NCI-H2196 (cell line): Measurements from ENCODE around the gene ATP2A2.
"Not testable (repeated sequence)": the region's sequence is repeated elsewhere in the genome, so short reads cannot be mapped to it uniquely, and the experiment has no call there.

Experiments used
- DNase-seq: peaks from one replicate; lab custom pipeline; 2025; ENCODE audit not compliant: unreplicated experiment; lab: John Stamatoyannopoulos, UW

ATP2A2 gene

GRCh38 chr12:110365489-110366320 is 84.7 kb downstream of the ATP2A2 start:
- DNase-seq = no peak

GRCh38 chr12:110366321-110367142 is 85.5 kb downstream of the ATP2A2 start:
- no peak for DNase-seq

- DNase-seq = no peak
These were observed 86.3 kb downstream of the ATP2A2 start for GRCh38 chr12:110367181-110367864.

GRCh38 chr12:110369992-110370391 is 88.9 kb downstream of the ATP2A2 start:
- DNase-seq = no peak

- DNase-seq = no peak
These were observed 89.7 kb downstream of the ATP2A2 start for GRCh38 chr12:110370732-110371231.

GRCh38 chr12:110371408-110372055 is 90.5 kb downstream of the ATP2A2 start:
- no peak for DNase-seq

GRCh38 chr12:110372056-110372425 is 91.0 kb downstream of the ATP2A2 start:
- no peak for DNase-seq

- DNase-seq = no peak
These were observed 92.0 kb downstream of the ATP2A2 start for GRCh38 chr12:110373025-110373424.

- no peak for DNase-seq
These were observed 92.4 kb downstream of the ATP2A2 start for GRCh38 chr12:110373425-110373824.

- no peak for DNase-seq
These were observed 93.0 kb downstream of the ATP2A2 start for GRCh38 chr12:110373962-110374611.

- DNase-seq = not testable (repeated sequence)
These were observed 97.2 kb downstream of the ATP2A2 start for GRCh38 chr12:110378131-110378790.

- DNase-seq = no peak
These were observed 98.2 kb downstream of the ATP2A2 start for GRCh38 chr12:110379197-110379596.

- no peak for DNase-seq
These were observed 98.6 kb downstream of the ATP2A2 start for GRCh38 chr12:110379631-110380030.

GRCh38 chr12:110382683-110383082 is 101.6 kb downstream of the ATP2A2 start:
- DNase-seq = no peak
